OCI-M2 (cell line): ENCODE measurements around the gene MYH13.

Source experiments
- DNase-seq: peaks from one replicate; lab custom pipeline; 2025; ENCODE audit not compliant: unreplicated experiment; lab: John Stamatoyannopoulos, UW

The MYH13 gene

DNA sequence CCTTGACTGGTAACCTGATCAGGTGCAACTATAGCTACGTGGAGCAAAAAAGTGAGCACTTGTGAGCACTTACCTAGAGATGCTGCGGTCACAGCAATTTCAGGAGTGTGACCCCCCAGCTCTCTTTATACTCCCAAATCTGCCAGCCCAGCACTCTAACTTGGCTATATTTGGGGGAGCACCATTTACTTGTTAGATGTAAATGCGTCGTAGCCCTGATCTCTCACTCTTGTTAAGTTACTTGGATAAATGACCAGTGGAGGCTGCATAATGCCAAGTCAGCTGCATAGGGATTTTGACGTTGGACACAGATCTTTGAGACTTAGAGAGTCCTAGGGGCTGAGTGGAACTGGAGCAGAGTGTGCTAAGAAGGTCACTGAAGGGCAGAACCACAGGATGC, at the start of gene MYH13:
Gene MYH13 (minus strand): TSS at position 101 of the 400 bp plus-strand sequence. CDS start 8,476 bp downstream, outside the sequence.
- DNase-seq: no peak

DNA sequence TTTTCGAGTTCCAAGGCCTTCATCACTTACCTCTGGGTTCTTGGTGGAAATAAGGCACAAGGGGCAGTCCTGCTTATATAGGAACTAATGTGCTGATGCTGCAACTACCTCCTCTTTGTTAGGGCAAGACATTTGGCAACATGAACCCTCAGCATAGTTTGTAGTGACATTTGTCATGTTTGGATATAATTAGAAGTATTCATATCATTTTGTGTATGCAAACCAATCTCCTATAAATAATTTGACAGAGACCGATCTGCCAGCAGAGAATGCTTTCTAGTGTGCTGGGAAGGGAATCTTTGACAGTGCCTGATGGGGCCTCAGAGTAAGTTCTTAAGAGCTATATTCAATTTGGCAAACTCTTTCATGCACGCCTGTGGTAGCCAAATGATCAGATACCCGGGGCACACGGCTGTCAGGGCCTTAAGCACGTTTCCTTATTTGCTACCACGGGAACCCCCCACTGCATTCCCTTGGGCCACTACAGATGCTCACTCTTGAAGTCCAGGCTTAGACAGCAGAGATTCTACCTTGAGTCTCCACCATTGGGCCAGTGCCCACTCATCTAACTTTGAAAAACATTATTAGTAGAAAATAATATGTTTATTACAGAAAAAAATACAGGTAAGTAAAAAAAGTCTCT, 49.2 kb upstream of the MYH13 start, which contains the start of gene MYH8:
Gene MYH8 (minus strand): TSS at position 51 of the 643 bp plus-strand sequence. CDS start 1,723 bp downstream, outside the sequence.
- DNase-seq: no peak

DNA sequence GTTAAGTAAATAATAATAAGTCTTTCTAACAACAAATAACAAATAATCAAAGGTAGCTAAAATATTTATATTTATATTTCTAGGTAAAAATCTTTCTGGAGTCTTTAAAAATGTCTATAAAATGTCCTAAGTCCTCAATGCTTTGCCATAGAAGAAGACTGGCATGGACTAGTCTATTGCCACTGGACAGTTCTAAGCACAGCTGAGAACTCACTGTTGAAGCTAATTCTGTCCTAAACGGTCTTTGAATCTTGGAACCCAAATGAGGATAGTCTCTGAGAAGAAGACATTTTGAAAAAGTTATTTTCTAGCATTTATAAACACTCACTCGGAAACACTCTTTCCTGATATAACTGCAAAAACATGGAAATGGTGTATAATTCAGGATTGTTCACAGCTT, 48.4 kb upstream of the MYH13 start:
- no peak for DNase-seq

DNA sequence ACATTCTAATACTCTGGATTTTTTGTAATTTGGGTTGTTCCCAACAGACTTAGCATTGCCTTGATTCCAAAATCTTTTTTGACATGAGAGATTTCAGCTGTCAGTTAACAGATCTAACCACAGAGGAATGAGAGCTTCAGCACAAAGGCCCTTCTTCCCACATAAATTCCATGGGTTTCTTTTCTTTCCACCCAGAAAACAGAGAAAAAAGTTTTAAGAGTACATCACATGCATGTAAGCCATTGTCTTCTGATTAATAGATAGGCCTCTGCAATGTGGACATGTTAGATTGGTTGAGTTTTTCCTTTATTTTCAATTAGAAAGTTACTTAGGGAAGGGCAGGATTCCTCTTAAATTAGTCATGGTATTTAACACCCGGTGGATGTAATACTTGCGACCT, 48.0 kb upstream of the MYH13 start:
- no peak for DNase-seq

DNA sequence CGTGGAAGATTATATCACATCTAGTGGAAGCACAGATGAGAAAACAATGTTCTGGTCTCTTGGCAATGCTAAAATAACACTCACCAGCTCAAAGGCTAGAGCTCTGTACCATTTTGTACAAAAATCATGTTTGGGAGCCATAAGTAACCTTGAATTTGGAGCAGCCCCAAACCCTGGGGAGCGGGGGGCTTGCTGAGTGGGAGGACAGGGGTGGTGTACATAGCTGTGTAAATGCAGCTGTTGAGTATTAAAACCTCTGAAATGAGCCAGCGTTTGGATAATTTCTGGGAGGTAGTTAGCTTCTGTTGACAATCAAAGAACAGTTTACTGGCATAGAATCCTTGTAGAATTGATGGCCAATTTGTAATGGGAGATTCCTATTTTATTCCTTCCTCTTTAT, 44.6 kb upstream of the MYH13 start:
- DNase-seq: no peak

DNA sequence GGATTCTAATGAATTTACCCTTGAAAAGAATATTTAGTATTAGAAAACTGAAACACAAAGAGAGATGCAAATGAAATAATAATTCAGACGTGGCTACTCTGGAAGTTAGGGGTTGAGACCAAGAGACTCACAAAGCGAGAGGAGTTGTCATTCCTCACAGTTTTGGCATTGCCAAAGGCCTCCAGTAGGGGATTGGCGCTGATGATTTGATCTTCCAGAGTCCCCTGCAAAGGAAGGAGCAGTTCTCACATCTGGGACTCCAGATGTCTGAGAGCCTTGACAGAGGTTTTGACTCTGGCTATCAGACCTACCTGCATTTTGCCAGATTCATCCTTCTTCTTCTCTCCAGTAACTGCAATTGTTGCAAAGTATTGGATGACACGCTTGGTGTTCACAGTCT, 42.4 kb upstream of the MYH13 start:
- DNase-seq: no peak

DNA sequence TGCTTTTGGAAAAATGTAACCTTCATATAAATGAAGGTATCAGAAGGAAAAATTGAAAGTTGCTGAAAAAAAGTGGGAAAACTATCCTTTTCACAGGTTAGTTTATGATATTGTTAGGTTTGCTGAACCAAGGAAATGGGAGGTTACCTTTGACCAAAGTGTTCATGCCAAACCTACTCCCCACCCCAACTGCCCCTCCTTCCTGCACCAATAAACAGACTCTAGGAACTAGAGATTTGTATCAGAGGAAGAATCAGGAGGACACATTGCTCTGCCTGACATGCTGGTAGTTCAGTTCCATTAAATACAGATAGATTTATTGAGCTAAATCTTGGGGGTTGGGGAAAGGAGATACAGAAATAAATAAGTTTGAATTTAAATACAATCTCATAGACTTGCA, 30.8 kb upstream of the MYH13 start:
- DNase-seq: no peak

DNA sequence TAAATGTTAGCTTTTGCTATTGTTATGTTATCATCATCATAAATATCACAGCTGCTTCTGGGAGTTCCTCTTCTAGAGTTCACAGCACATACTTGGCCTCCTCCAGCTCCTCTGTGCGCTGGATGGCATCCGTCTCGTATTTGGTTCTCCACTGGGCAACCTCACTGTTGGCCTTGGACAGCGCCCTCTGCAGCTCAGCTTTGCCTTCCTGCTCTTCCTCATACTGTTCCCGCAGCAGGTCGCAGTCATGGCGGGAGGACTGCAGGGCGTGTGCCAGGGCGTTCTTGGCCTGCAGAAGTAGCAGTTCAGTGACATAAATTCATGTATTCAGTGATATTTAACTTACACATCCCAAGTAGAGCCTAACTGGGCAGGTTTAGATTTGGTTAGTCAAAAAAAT, 25.5 kb upstream of the MYH13 start:
- DNase-seq: no peak

DNA sequence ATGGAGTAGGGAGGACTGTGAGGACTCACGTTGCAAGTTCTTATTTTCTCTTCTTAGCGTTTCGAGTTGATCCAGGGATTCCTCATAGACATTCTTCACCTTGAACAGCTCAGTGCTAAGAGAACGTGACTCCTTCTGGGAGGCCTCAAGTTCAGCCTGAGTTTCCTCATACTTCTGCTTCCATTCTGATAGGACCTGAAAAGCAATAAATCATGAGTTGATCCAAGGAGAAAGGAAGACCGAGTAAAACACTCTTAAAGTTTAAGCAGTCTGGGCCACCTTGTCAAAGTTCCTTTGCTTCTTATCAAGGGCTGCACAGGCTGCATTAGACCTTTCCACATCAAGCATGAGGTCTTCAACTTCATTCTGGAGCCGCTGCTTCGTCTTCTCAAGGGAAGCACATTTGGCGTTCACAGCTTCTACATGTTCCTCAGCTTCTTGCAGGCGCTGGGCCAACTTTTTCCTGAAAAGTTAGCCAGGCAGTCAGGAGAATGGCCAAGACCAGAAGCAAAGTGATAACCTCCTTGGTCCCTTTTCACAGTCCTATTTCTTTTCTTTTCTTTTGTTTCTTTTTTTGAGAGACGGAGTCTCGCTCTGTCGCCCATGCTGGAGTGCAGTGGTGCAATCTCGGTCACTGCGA, 23.8 kb upstream of the MYH13 start:
- no peak for DNase-seq

DNA sequence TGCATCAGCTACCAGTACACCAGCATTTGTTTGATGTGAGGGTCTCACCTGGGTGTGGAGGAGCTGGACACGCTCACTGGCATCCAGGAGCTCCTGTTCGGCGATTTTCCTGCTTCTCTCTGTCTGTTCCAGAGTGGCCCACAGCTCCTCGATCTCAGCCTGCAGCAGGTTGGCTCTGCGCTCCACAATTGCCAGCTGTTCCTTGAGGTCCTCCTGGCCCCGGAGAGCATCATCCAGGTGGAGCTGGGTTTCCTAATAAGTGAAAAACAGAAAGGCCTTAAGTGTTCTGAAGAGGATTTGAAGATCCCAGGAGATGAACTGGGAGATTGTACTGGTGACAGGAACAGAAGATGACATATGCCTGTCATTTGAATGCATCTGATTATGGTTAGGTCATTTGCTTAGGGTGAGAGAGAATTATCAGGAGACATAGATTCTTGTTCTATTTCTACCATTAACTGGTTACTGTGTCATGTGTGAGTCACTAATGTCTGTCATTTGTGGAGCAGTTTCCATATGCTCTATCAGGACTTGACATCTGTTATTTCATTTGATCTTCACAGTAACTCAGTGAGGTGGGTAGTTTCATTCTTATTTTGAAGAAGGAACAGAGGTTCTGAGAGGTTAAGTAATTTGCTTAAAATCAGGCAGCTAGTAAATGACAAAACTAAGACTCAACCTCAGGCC, 21.5 kb upstream of the MYH13 start:
- no peak for DNase-seq

DNA sequence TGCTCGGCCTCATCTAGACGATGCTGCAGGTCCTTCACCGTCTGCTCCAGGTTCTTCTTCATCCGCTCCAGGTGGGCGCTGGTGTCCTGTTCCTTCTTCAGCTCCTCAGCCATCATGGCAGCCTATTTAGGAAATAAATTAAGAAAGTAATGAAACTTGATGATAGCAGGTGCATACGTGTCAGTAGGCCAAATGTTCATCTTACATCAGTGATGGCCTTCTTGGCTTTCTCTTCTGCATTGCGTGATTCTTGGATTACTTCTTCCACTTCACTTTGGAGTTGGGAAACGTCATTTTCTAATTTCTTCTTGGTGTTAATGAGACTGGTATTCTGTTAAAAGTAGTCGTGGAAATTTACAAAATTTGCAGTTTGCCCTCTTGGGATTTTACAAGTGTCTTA, 20.1 kb upstream of the MYH13 start:
- no peak for DNase-seq

DNA sequence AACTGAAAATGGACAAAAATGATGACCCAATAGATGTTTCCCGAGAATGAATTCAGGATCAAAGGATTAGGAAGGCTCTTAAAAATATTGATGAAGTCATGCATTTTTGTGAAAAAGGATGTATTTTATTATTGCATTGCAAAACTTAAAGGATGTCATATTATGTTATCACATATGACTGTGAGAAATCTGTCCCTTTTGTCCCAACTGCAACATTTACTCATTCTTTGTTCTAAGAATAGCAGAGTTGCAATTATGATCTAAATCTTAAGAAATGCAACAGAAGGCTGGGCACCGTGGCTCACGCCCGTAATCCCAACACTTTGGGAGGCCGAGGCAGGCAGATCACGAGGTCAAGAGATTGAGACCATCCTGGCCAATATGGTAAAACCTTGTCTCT, 13.1 kb upstream of the MYH13 start:
- DNase-seq: no peak

DNA sequence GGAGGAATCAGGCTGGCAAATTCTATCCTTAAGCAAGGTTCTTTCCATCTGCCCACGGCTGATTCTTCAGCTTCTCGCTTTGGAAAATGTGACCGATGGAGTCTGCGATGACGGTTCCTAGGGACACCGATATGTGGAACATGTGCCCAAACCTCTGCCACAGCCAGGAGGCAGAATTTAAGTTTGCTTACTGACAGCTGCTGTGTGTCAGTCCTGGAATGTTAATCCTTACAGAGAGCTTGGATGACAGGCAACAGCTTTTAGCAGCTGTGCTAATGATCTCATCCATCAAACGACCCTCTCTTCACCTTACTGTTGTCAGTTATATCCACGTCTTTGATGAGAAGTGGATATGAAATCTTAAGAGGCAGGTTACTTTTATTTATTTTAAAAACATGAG, 11.4 kb upstream of the MYH13 start:
- DNase-seq: no peak

DNA sequence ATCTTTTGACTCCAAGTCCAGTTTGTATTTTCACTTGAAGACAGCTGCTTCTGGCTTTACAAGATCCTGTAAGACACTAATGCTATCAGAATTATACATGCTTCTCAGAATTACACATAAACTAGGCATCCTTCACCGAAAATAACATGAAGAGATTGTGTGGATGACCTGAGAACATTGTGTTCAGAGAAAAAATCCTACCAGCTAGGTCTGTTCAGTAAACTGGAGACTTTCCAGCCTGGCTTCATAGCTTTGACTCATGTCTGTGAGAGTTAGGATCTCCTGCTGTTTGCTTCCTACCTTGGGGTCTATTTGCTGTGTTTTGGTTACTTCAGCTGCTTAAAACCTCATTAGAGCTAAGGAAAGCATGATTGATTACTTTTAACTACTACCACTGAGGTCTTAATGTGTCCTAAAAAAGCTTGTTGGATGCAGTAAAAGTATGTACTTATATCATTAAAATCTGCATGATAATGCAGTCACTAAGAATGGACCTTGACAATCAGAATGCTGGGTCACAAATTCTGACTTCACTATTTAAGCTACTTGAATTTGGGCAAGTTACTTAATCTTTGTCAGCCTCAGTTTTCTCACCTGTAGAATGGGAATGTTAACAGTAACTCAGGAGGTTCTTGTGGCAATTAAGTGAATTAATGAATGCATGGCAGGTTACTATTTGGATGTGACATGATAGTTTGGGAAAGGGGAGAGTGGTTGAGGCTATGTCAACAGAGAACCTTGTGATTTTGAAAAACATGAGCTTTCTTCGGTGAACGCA, 8.0 kb upstream of the MYH13 start:
- no peak for DNase-seq

DNA sequence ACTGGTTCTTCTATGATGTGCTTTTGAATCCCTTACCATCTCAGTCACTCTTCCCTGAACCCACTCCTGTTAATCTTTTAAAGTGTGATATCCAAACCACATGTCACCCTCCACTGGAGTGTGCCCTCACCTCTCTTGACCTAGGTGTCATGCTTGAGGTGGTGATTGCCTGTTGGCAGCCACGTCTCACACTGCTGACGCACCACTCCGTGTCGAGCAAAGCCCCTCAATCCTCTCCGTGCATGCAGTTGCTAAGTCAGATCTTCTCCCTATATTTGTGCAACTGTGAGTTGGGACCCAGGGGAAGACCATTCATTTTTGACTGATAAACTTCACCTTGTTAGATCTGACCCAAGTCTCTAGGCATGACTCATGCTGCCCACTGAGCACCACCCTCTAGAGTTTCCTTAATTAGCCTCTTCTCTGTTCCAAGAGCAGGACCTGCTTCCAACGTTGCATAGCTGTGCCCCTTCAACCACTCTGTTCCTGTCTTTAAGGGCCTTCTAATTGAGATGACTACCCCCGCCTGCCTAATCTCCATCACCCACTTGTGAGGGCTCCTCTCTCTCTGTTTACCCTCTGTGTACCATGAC, 2.7 kb downstream of the MYH13 start:
- no peak for DNase-seq

DNA sequence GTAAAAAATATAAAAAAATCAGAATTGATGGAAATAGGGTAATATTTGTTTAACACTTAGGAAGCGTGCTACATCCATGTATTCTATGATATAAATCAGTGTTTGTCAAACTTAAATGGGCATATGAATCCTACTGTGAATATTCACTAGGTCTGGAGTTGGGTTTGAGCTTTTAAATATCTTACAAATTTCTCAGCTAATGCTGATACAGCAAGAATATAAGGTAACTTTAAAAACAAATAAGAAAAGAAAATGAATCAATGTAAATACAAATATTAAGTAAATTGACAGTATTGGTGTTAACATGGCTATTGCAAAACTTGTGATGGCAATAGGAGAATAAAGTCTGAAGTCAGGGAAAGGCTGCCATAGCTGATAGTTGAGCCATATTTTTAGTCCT, 3.6 kb downstream of the MYH13 start:
- no peak for DNase-seq

DNA sequence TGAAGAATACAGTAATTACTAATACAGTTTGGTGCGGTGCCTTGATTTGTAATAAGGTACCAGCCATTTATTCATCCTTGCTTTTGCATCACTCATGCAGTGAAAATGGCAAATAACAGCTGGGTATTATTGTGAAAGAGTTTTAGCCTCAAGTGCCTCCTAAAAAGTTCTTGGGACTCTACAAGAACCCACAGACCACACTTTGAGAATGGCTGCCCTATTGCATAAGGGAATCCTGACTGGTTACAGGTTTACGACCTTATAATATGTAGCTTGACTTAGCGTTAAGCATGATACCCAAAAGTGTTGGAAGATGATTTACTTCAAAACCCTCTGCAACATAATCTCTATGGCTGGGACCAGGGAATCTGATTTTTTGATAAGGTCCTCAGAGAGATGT, 4.2 kb downstream of the MYH13 start:
- no peak for DNase-seq

DNA sequence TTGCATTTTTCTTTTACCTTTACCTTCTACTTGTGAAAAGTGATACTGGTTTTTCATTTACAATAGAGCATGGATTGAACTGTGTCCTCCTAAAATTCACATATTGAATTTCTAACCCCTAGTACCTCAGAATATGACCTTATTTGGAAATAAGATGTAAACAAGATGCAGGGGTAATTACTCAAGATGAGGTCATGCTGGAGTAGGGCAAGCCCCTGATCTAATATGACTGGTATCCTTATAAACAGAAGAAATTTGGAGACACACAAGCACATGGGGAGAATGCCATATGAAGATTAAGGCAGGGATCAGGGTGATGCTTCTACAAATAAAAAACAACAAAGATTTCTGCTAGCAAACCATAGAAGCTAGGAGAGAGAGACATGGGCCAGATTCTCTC, 12.2 kb downstream of the MYH13 start:
- no peak for DNase-seq

DNA sequence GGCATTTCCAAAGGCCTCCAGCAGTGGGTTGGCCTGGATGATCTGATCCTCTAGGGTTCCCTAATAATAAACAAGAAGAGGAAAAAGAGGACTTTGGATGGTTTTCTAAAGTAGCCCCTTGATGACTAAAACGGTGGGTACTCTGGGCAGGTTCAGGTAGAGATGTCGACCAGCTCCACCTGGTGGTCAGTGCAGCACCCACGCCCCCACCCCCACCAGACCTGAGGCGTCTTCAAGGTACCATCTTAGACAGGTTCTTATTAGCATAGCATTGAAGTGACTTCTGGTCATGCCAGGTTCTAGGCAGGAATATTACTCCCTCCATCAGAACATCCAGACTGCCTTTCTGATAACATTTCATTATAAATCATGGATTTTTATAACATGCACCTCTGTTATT, 15.0 kb downstream of the MYH13 start:
- no peak for DNase-seq

DNA sequence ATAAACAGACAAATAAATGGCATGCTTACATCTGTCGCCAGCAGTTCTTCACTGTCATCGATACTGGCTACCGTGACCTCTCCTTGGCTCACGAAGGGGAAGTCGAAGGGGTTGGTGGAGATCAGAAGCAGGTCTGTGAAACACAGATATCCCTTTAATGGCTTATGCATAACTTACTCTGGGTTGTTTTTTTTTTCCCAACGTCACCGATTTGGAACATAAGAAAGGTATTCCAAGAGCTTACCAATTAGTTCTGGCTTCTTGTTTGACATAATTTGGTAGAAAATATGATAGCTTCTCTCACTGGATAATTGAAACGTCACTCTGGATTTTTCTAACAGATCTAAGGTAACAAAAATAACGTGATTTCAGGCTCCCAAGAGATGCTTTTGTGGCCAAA, 18.2 kb downstream of the MYH13 start:
- no peak for DNase-seq

DNA sequence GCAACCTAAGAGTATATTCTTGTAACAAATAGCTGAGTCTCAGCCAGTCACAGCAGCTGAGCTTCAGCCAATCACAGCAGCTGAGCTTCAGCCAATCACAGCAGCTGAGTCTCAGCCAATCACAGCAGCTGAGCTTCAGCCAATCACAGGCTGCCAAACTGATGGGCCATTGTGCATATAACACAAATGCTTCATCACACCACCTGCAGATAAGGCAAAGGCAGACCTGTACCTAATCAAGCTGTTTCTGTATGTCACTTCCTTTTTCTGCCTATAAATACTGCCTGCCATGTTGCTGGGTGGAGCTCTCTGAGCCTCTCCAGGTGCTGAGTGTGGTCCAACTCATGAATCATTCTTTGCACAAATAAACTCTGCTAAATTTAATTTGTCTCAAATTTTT, 19.9 kb downstream of the MYH13 start:
- no peak for DNase-seq
